SK-N-MC (cell line): ENCODE measurements around the gene C2orf74.

ENCODE experiments used
- EZH2 ChIP-seq: fragments of 200-600 bp; sonication (generic); IDR thresholded peaks from one replicate; pipeline ENCODE4 v1.6.1; 2017; ENCODE audit warnings: antibody characterized with exemption
- FOXP2 ChIP-seq: optimal IDR thresholded peaks from 2 replicates; pipeline ENCODE3; 2011; ENCODE audit warnings: mild to moderate bottlenecking, moderate library complexity; ENCODE audit not compliant: insufficient read depth; ENCODE audit errors: extremely low read length, control extremely low read depth
- POLR2AphosphoS5 ChIP-seq: IDR thresholded peaks from 2 replicates; pipeline ENCODE4 v1.6.1; 2012; ENCODE audit warnings: mild to moderate bottlenecking, low read depth, low read length, borderline replicate concordance

- TF ChIP-seq POLR2AphosphoS5: no peak
- no peak for TF ChIP-seq EZH2
- TF ChIP-seq FOXP2: no peak
Observed at GRCh38 chr2:61165946-61166345, 4.0 kb downstream of the C2orf74 start.
